Upper lobe of left lung (tissue), 4 donors: ENCODE results near the gene CPA1.

Experiments used
- EP300 ChIP-seq, 4 donors: sonication (generic); formaldehyde crosslinking; IDR thresholded peaks; one replicate each; pipeline ENCODE4 v1.5.1; 2017; ENCODE audit warnings: antibody characterized with exemption in 4 of 4, control low read depth in 2 of 4
- POLR2A ChIP-seq, 4 donors: fragments of 450-650 bp; IDR thresholded peaks; one replicate each; pipeline ENCODE4 v1.5.1; 2016 to 2017; ENCODE audit warnings: antibody characterized with exemption in 4 of 4, mild to moderate bottlenecking in 2 of 4
- TF ChIP-seq, protein P1 (sequence below), 6 experiments: fragments of 450-650 bp in 4 of 6; fragments of 200-600 bp in 2 of 6; sonication (generic) in 2 of 6; IDR thresholded peaks; one replicate each; pipeline ENCODE4 v1.5.1; 2016 to 2019; ENCODE audit warnings: antibody characterized with exemption in 6 of 6

DNA sequence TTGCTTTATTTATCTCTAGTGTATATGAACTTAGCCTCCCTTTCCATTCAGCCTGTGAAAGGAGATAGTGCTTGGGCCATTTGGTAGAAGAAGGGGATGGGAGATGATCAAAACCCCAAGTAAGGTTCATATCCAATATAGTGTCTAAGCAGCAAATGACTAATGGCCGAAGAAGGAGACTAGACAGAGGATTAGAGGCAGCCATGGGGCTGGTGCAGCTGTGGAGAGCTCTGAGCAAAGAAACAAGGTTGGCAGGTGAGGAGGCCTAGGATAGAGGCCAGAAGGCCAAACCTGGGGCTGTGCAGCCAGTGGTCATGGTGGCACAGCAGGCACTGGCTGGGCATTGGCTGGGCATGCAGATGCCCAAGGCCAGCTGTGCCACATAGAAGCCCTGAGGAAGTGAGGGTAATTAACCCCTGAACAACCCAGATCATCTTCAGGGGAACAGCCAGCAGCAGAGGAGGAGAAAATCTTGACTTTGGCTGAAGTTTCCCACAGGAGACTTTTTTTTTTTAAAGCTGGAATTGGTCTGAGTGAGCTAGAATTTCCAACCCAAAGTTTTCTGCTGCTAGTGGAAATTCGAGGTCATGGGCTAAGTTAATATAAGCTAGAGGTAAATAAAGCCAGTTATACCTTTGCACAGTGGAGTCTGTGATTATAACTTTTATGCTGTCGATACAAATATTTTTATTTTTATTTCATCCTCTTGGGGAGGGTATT is 10.3 kb upstream of the CPA1 start:
- TF ChIP-seq, protein P1, sequence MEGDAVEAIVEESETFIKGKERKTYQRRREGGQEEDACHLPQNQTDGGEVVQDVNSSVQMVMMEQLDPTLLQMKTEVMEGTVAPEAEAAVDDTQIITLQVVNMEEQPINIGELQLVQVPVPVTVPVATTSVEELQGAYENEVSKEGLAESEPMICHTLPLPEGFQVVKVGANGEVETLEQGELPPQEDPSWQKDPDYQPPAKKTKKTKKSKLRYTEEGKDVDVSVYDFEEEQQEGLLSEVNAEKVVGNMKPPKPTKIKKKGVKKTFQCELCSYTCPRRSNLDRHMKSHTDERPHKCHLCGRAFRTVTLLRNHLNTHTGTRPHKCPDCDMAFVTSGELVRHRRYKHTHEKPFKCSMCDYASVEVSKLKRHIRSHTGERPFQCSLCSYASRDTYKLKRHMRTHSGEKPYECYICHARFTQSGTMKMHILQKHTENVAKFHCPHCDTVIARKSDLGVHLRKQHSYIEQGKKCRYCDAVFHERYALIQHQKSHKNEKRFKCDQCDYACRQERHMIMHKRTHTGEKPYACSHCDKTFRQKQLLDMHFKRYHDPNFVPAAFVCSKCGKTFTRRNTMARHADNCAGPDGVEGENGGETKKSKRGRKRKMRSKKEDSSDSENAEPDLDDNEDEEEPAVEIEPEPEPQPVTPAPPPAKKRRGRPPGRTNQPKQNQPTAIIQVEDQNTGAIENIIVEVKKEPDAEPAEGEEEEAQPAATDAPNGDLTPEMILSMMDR (IDR thresholded peaks at IDR 0.05): no peak
- TF ChIP-seq EP300 (IDR thresholded peaks at IDR 0.05) (no peak), POLR2A (IDR thresholded peaks at IDR 0.05) (no peak)
